GM13976 (cell line): ENCODE measurements around the gene KMT2A.

Source experiments
- DNase-seq: peaks from one replicate; pipeline ENCODE4 v3.0.0; 2012; ENCODE audit warnings: low spot score
- CTCF ChIP-seq: IDR thresholded peaks from 2 replicates; pipeline ENCODE4 v1.5.1; 2012; ENCODE audit warnings: borderline replicate concordance, mild to moderate bottlenecking; ENCODE audit not compliant: insufficient read depth; ENCODE audit errors: extremely low read depth, missing control alignments, control extremely low read depth
- in situ Hi-C: fragments of 300-500 bp; cut with MboI; formaldehyde crosslinking; loops from one replicate; pipeline ENCODE4 v1.12.0; 2022; ENCODE audit warnings: low sequenced_read_pairs, mixed read lengths, inconsistent platforms; ENCODE audit not compliant: unreplicated experiment

KMT2A gene

GRCh38 chr11:118536726-118537125, 100.4 kb downstream of the KMT2A start:
- no peak for TF ChIP-seq CTCF
- no peak for DNase-seq
- in situ Hi-C loops, result no loop called here

- TF ChIP-seq CTCF, result no peak
- DNase-seq, result no peak
- in situ Hi-C loops, result no loop called here
Measured at GRCh38 chr11:118537409-118537980, 101.2 kb downstream of the KMT2A start.

- in situ Hi-C loops, result no loop called here
- no peak for DNase-seq
- no peak for TF ChIP-seq CTCF
Measured at GRCh38 chr11:118544010-118544646, 107.8 kb downstream of the KMT2A start.

GRCh38 chr11:118544647-118545010, 108.3 kb downstream of the KMT2A start:
- DNase-seq, result no peak
- no peak for TF ChIP-seq CTCF
- in situ Hi-C loops, result no loop called here

DNA sequence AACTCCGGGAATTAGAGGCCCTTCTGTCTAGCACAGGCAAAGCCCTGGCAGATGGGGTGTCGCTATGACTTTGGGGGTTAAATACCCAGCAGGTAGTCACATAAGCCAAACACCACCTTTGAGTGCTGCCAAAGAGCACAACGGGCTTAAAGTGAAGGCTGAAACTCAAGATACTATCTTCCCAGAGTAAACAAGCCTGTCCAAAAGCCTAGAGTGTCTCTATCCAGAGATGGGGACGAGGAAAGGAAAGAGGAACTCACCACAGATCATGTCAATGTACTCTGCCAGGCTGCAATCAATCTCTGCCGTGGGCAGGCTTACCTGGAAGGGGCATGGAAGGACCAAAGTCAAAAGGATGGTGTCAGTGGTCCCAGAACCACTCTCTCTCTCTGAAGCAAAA, 109.2 kb downstream of the KMT2A start:
- in situ Hi-C loops, result no loop called here
- no peak for TF ChIP-seq CTCF
- DNase-seq, result no peak

- no peak for TF ChIP-seq CTCF
- no peak for DNase-seq
- in situ Hi-C loops, result no loop called here
Measured at GRCh38 chr11:118547132-118547531, 110.8 kb downstream of the KMT2A start.

DNA sequence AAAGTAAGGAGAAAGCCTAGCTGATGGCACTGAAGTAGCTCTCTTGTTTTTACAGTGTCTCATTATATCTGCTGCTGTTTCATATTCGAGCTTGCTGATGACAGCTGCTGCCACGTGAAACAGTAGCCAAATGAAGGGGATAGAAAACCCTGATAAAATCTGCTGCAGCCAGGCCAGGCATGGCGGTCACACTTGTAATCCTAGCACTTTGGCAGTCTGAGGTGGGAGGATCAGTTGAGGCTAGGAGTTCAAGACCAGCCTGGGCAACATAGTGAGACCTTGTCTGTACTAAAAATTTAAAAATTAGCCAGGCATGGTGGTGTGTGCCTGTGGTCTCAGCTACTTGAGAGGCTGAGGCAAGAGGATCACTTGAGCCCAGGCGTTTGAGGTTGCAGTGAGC, 116.0 kb downstream of the KMT2A start:
- in situ Hi-C loops, result no loop called here
- no peak for TF ChIP-seq CTCF
- DNase-seq, result no peak
